Neural cell (in vitro differentiated cells): ENCODE data around the gene DIS3L2. TPM values are rescaled to one million over a fixed set of nuclear protein-coding genes. Genes with fewer than 3 reads are reported as not detected.
A peak's percentile ranks its signal among the peaks of the same experiment; 100 is the strongest.

ENCODE experiments used
- H2AFZ ChIP-seq: fragments of 200-600, 300-800 bp; sonication (generic), shearing (Covaris generic); 2 replicates; pipeline ENCODE4 v1.6.0; 2014; ENCODE audit warnings: low read depth, mild to moderate bottlenecking, antibody characterized with exemption, low read length, moderate library complexity
- H3F3A ChIP-seq: fragments of 200-600 bp; shearing (Covaris generic); 2 replicates; pipeline ENCODE4 v1.6.1; 2016; ENCODE audit warnings: mild to moderate bottlenecking, moderate library complexity, mixed read lengths, antibody characterized with exemption, low read length; ENCODE audit not compliant: insufficient read depth, poor library complexity, severe bottlenecking
- H3K27ac ChIP-seq: fragments of 200-600, 300-800 bp; sonication (generic), shearing (Covaris generic); 2 replicates; pipeline ENCODE4 v1.5.1; 2014; ENCODE audit warnings: mild to moderate bottlenecking, low read length, moderate library complexity
- H3K27me3 ChIP-seq: fragments of 300-800, 200-600 bp; sonication (generic), shearing (Covaris generic); 2 replicates; pipeline ENCODE4 v1.6.0; 2014; ENCODE audit warnings: mild to moderate bottlenecking, low read depth, low read length, moderate library complexity; ENCODE audit not compliant: insufficient read depth
- H3K36me3 ChIP-seq: fragments of 300-800, 200-600 bp; sonication (generic), shearing (Covaris generic); 2 replicates; pipeline ENCODE4 v1.5.1; 2014; ENCODE audit warnings: mild to moderate bottlenecking, antibody characterized with exemption, low read length, moderate library complexity; ENCODE audit not compliant: insufficient read depth
- H3K4me2 ChIP-seq: fragments of 300-800, 200-600 bp; sonication (generic), shearing (Covaris generic); 2 replicates; pipeline ENCODE4 v1.6.0; 2014; ENCODE audit warnings: mild to moderate bottlenecking, low read length
- H3K4me3 ChIP-seq: fragments of 300-800, 200-600 bp; sonication (generic), shearing (Covaris generic); 2 replicates; pipeline ENCODE4 v1.5.1; 2014; ENCODE audit warnings: mild to moderate bottlenecking, low read length, moderate library complexity
- H3K79me2 ChIP-seq: fragments of 200-600 bp; shearing (Covaris generic); replicated peaks from 2 replicates; pipeline ENCODE4 v1.6.0; 2014; ENCODE audit warnings: mild to moderate bottlenecking, low read length, moderate library complexity; ENCODE audit not compliant: insufficient read depth
- H3K9ac ChIP-seq: fragments of 300-800, 200-600 bp; sonication (generic), shearing (Covaris generic); 2 replicates; pipeline ENCODE4 v1.6.1; 2016; ENCODE audit warnings: mild to moderate bottlenecking, low read length, mixed read lengths
- H3K9me2 ChIP-seq: fragments of 200-600 bp; shearing (Covaris generic); 2 replicates; pipeline ENCODE4 v1.6.1; 2016; ENCODE audit warnings: mild to moderate bottlenecking, low read length, mixed read lengths; ENCODE audit not compliant: insufficient read depth
- H3K9me3 ChIP-seq: fragments of 200-600, 300-800 bp; sonication (generic), shearing (Covaris generic); 2 replicates; pipeline ENCODE4 v1.6.1; 2016; ENCODE audit warnings: mild to moderate bottlenecking, mixed run types, low read length, moderate library complexity, mixed read lengths
- H4K20me1 ChIP-seq: fragments of 200-600 bp; shearing (Covaris generic); 2 replicates; pipeline ENCODE4 v1.6.1; 2016; ENCODE audit warnings: mild to moderate bottlenecking, mixed run types; ENCODE audit not compliant: insufficient read depth
- CTCF ChIP-seq: fragments of 450-650 bp; IDR thresholded peaks from 2 replicates; pipeline ENCODE4 v1.5.1; 2014; ENCODE audit warnings: antibody characterized with exemption, mild to moderate bottlenecking, moderate library complexity; ENCODE audit not compliant: poor library complexity, severe bottlenecking
- EP300 ChIP-seq: fragments of 450-650 bp; conservative IDR thresholded peaks from 2 replicates; pipeline ENCODE4 v1.6.1; 2014; ENCODE audit warnings: antibody characterized with exemption, mild to moderate bottlenecking, moderate library complexity; ENCODE audit not compliant: poor library complexity, severe bottlenecking
- EZH2 ChIP-seq: fragments of 200-600, 300-800 bp; shearing (Covaris generic), sonication (generic); IDR thresholded peaks from 2 replicates; pipeline ENCODE4 v1.6.1; 2014; ENCODE audit warnings: antibody characterized with exemption, low read length, borderline replicate concordance, mild to moderate bottlenecking; ENCODE audit not compliant: insufficient read depth, poor library complexity, severe bottlenecking
- MXI1 ChIP-seq: fragments of 450-650 bp; conservative IDR thresholded peaks from 2 replicates; pipeline ENCODE4 v1.6.1; 2014; ENCODE audit warnings: antibody characterized with exemption, mild to moderate bottlenecking; ENCODE audit not compliant: poor library complexity, severe bottlenecking
- POLR2AphosphoS5 ChIP-seq: IDR thresholded peaks from 2 replicates; pipeline ENCODE4 v1.6.1; 2012
- RAD21 ChIP-seq: fragments of 450-650 bp; conservative IDR thresholded peaks from 2 replicates; pipeline ENCODE4 v1.6.1; 2014; ENCODE audit warnings: antibody characterized with exemption, mild to moderate bottlenecking, moderate library complexity
- REST ChIP-seq: IDR thresholded peaks from 2 replicates; pipeline ENCODE4 v1.6.1; 2012; ENCODE audit warnings: borderline replicate concordance
- SMC3 ChIP-seq: fragments of 450-650 bp; conservative IDR thresholded peaks from 2 replicates; pipeline ENCODE4 v1.6.1; 2014; ENCODE audit warnings: antibody characterized with exemption, mild to moderate bottlenecking, moderate library complexity; ENCODE audit not compliant: poor library complexity
- TAF1 ChIP-seq: IDR thresholded peaks from 2 replicates; pipeline ENCODE4 v1.6.1; 2012; ENCODE audit warnings: low read depth
- polyA plus RNA-seq: library from polyadenylated mRNA; depleted of rRNA; stranded (reverse); fragments of >200 nt; gene quantifications from 2 replicates; pipeline ENCODE4 v1.2.3, GENCODE V29; 2014

DIS3L2 gene
- polyA plus RNA-seq, 1 donor from 2014 or later: 20.0 TPM

- no peak overlapping the region for H3K9ac ChIP-seq
- no peaks in the 10 kb centered on the region for H3K79me2 ChIP-seq
- H3K4me3 ChIP-seq: no peak overlapping the region
- no peaks in the 10 kb centered on the region for H3K27me3 ChIP-seq
- no peak overlapping the region for H3K4me2 ChIP-seq
- H3F3A ChIP-seq: no peaks in the 10 kb centered on the region
- H3K36me3 ChIP-seq: no peaks in the 10 kb centered on the region
- H3K9me2 ChIP-seq: no peaks in the 10 kb centered on the region
- no peak overlapping the region for H2AFZ ChIP-seq
- peaks cover 5% of the 10 kb centered on the region for H3K9me3 ChIP-seq
- TF ChIP-seq MXI1: no peak
- TF ChIP-seq REST: no peak
- TF ChIP-seq SMC3: no peak
- TF ChIP-seq POLR2AphosphoS5: no peak
- no peak for TF ChIP-seq CTCF
- H3K27ac ChIP-seq: peak overlapping the region; percentile 9
- H4K20me1 ChIP-seq: no peaks in the 10 kb centered on the region
Observed at GRCh38 chr2:232306741-232307305, 345.3 kb downstream of the DIS3L2 start.

- Histone ChIP-seq H2AFZ (no peak overlapping the region), H3K27me3 (no peaks in the 10 kb centered on the region), H3K9ac (no peak overlapping the region), H4K20me1 (no peaks in the 10 kb centered on the region), H3K4me2 (no peak overlapping the region), H3K9me3 (peaks cover 5% of the 10 kb centered on the region), H3K4me3 (no peak overlapping the region), H3K79me2 (no peaks in the 10 kb centered on the region), H3F3A (no peaks in the 10 kb centered on the region), H3K9me2 (no peaks in the 10 kb centered on the region), H3K36me3 (no peaks in the 10 kb centered on the region), H3K27ac (peak overlapping the region; percentile 9)
- TF ChIP-seq REST: no peak
- no peak for TF ChIP-seq MXI1
- no peak for TF ChIP-seq EP300
- no peak for TF ChIP-seq SMC3
- TF ChIP-seq EZH2: no peak
- TF ChIP-seq CTCF: no peak
- TF ChIP-seq TAF1: no peak
- no peak for TF ChIP-seq RAD21
- TF ChIP-seq POLR2AphosphoS5: no peak
Observed at GRCh38 chr2:232307854-232308253, 346.3 kb downstream of the DIS3L2 start.
